Measurements from ENCODE around the gene GPSM3. TPM values are rescaled to one million over a fixed set of nuclear protein-coding genes. Genes with fewer than 3 reads are reported as not detected.

GPSM3 gene
- total and polyA plus RNA-seq, 2 experiments from 2014 or later = 14.5 to 18.0 TPM

DNA sequence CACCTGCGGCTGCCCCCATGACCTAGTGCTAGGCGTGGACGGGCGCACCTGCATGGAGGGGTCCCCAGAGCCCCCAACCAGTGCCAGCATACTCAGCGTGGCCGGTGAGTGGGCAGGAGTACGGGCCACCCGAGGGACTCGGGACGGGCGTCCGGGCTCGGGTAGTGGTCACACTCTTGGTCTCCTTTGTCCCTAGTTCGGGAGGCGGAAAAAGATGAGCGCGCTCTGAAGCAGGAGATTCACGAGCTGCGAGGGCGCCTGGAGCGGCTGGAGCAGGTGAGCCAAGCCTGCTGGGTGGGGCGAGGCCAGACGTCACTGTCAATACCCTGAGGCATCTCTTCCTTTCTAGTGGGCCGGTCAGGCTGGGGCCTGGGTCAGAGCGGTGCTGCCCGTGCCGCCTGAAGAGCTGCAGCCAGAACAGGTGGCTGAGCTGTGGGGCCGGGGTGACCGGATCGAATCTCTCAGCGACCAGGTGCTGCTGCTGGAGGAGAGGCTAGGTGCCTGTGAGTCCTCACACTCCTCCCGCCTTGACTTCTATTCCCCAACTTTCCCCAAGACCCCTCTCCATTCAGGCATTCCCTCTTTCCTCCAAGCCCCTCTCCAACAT, 25.2 kb downstream of the GPSM3 start:
- Histone ChIP-seq H3K27ac (peak overlapping the region; percentile 95), H3K36me3 (peaks cover 5% of the 10 kb centered on the region), H3K4me1 (ENCODE audit: low read depth) (peaks cover 26% of the 10 kb centered on the region), H3K9me3 (ENCODE audit: low read depth) (no peaks in the 10 kb centered on the region), H3K4me3 (no peak overlapping the region), H3K27me3 (no peaks in the 10 kb centered on the region)
- TF ChIP-seq, protein P1, sequence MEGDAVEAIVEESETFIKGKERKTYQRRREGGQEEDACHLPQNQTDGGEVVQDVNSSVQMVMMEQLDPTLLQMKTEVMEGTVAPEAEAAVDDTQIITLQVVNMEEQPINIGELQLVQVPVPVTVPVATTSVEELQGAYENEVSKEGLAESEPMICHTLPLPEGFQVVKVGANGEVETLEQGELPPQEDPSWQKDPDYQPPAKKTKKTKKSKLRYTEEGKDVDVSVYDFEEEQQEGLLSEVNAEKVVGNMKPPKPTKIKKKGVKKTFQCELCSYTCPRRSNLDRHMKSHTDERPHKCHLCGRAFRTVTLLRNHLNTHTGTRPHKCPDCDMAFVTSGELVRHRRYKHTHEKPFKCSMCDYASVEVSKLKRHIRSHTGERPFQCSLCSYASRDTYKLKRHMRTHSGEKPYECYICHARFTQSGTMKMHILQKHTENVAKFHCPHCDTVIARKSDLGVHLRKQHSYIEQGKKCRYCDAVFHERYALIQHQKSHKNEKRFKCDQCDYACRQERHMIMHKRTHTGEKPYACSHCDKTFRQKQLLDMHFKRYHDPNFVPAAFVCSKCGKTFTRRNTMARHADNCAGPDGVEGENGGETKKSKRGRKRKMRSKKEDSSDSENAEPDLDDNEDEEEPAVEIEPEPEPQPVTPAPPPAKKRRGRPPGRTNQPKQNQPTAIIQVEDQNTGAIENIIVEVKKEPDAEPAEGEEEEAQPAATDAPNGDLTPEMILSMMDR (IDR thresholded peaks at IDR 0.05; ENCODE audit: low read depth, low read length) = no peak
- no peak for DNase-seq (ENCODE audit: low read depth in 1 of 2, low spot score in 1 of 2)

DNA sequence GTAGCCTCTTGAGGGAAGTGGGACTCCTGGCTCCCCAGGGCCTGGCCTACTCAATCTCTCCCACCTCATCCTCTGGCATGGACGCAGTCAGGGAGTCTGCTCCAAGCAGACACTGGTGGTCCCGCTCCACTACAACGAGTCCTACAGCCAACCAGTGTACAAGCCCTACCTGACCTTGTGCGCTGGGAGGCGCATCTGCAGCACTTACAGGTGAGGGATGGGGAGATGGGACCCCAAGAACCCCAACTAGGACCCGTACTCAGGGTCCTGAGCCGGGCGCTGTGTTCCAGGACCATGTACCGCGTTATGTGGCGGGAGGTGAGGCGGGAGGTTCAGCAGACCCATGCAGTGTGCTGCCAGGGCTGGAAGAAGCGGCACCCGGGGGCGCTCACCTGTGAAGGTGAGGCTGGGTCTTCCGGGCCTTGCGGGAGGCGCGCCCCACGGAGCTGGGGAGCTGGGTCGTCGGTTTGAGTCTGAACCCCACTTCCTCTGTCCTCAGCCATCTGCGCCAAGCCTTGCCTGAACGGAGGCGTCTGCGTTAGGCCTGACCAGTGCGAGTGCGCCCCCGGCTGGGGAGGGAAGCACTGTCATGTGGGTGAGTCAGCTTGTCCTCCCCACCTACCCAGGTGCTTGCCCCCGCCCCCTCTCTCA, 25.9 kb downstream of the GPSM3 start:
- Histone ChIP-seq H3K4me1 (ENCODE audit: low read depth) (peaks cover 26% of the 10 kb centered on the region), H3K4me3 (no peak overlapping the region), H3K27me3 (no peaks in the 10 kb centered on the region), H3K36me3 (peaks cover 5% of the 10 kb centered on the region), H3K27ac (peak overlapping the region; percentile 95), H3K9me3 (ENCODE audit: low read depth) (no peaks in the 10 kb centered on the region)
- no peak for DNase-seq (ENCODE audit: low read depth in 1 of 2, low spot score in 1 of 2)
- TF ChIP-seq, protein P1 (IDR thresholded peaks at IDR 0.05; ENCODE audit: low read depth, low read length) = peak; percentile 4

DNA sequence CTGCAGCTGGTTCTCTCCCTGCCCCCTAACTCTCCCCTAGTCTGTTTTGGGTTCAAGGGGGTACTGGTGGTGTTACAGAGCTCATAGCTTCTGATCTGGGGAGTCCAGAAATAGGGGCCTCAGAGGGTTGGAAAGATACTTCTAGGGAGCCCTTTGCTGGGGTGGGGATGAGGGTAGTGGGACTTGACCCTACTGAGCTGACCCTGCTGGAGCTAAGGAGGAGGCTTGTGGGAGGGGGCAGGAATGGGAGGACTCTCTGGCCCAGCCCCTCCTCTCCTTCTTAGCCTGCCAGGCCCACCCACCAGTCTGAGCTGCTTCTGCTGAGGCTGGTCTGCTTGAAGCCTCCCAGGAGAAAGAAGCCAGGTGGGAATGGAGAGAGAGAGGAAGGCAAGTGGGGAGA, 28.1 kb downstream of the GPSM3 start, which contains the start of gene EGFL8:
TSS of gene EGFL8 (plus strand) at position 301 of the 400 bp plus-strand sequence. CDS start 1,571 bp downstream, outside the sequence.
- no peak within 1 kb of the TSS for H3K4me3 ChIP-seq
- H3K27ac ChIP-seq = peak within 1 kb of the TSS; percentile 23

DNA sequence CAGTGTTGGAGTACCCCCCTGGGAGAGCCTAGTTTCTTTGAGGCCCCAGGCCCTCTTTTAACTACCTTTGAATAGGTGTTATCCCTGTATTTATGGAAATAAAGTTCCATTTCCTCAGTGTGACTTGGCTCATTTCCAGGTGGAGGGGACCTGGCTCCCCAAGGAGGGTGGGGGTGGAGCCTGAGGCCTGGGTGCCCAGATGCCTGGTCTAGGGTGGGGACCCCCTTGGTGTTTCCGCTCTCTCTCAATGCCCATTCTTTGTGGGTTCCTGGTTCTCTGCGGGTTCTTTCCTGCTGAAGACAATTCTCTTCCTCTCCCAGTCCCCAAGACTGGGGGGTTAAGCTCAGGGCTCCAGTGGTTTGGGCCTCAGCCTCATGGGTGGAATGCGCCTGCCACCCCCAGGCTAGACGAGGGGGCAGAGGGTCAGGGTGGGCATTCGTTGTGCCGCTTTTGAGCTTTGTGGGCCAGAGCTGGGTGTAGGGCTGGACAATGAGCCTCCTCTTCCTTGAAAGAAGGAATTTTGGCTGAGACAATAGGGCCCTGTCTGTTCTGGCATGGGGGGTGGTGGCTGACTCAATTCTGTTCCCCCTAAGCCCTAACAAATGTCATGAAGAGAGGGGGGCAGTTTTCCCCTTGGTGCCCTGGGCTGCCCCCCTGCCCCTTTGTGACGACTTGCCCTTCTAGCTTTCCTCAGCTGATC, 28.7 kb downstream of the GPSM3 start:
- Histone ChIP-seq H3K9me3 (ENCODE audit: low read depth) (no peaks in the 10 kb centered on the region), H3K27ac (peak overlapping the region; percentile 23), H3K27me3 (no peaks in the 10 kb centered on the region), H3K4me3 (no peak overlapping the region), H3K4me1 (ENCODE audit: low read depth) (peaks cover 24% of the 10 kb centered on the region), H3K36me3 (no peaks in the 10 kb centered on the region)
- DNase-seq (ENCODE audit: low read depth in 1 of 2, low spot score in 1 of 2) = no peak
- TF ChIP-seq, protein P1 (IDR thresholded peaks at IDR 0.05; ENCODE audit: low read depth, low read length) = no peak

More for the DNA sequence above, 28.1 kb downstream of the GPSM3 start, which contains the start of gene EGFL8:
- Histone ChIP-seq H3K36me3 (no peaks in the 10 kb centered on the region), H3K9me3 (ENCODE audit: low read depth) (no peaks in the 10 kb centered on the region), H3K4me1 (ENCODE audit: low read depth) (peaks cover 26% of the 10 kb centered on the region), H3K27me3 (no peaks in the 10 kb centered on the region)
- TF ChIP-seq, protein P1 (IDR thresholded peaks at IDR 0.05; ENCODE audit: low read depth, low read length) = no peak
- DNase-seq (ENCODE audit: low read depth in 1 of 2, low spot score in 1 of 2) = no peak

DNA sequence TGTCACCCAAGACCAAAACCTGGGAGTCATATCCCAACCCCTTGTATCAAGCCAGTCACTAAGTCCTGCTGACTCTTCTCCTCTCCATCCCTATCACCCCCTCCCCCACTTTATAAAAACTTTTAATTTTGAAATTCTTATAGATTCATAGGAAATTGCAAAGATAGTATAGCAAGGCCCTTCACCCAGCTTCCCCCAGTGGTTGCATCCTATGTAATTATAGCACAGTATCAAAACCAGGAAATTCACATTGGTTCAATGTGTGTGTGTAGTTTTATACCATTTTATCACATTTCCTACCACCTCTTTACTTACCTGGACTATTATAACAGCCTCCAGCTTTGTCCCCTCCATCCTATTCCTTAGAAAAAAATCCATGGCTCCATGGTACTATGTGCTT, 34.4 kb downstream of the GPSM3 start:
- Histone ChIP-seq H3K9me3 (ENCODE audit: low read depth) (no peaks in the 10 kb centered on the region), H3K27ac (no peak overlapping the region), H3K4me3 (no peak overlapping the region), H3K36me3 (peaks cover 21% of the 10 kb centered on the region), H3K4me1 (ENCODE audit: low read depth) (peaks cover 6% of the 10 kb centered on the region), H3K27me3 (no peaks in the 10 kb centered on the region)
- TF ChIP-seq, protein P1 (IDR thresholded peaks at IDR 0.05; ENCODE audit: low read depth, low read length) = no peak
- DNase-seq (ENCODE audit: low read depth in 1 of 2, low spot score in 1 of 2) = no peak

All from cardiac muscle cell (in vitro differentiated cells and primary cell).